Activated CD4-positive, alpha-beta T cell treated with anti-CD3 and anti-CD28 coated beads, Interleukin-2, amount 50 U/mL, for 1 hour (primary cell): Measurements from ENCODE around the gene RPL7A.
"Not testable (repeated sequence)": the region's sequence is repeated elsewhere in the genome, so short reads cannot be mapped to it uniquely, and the experiment has no call there.

ENCODE experiments used
- DNase-seq: peaks from one replicate; pipeline ENCODE4 v3.0.0-alpha.2; 2020

The RPL7A gene

GRCh38 chr9:133371261-133371711 is 23.3 kb downstream of the RPL7A start:
- DNase-seq: peak; percentile 65

GRCh38 chr9:133372144-133372543 is 24.1 kb downstream of the RPL7A start:
- no peak for DNase-seq

DNA sequence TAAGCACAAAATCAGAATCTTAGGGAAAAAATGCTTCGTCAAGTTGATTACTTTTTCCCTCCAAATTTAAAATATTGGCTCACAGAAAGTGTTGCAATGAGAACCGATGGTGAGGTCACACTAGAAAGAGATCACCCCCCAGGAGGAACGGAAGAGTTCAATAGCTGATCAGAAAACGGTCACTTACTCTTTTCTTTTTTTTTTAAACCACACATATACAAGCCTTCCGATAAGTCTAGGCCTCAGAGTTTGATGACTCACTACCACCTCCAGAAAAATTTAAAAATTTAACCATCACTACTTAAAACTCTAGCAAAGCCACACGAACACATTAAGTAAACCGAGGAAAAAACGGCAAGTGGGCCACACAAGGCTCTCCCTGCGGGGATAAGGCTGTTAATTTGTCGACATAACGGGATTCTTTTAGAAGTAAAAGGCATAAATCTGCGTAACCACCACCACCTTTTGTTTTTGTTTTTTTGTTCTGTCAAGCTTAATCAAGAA is 26.6 kb downstream of the RPL7A start:
- no peak for DNase-seq

GRCh38 chr9:133375116-133375723 is 27.2 kb downstream of the RPL7A start:
- DNase-seq: no peak

DNA sequence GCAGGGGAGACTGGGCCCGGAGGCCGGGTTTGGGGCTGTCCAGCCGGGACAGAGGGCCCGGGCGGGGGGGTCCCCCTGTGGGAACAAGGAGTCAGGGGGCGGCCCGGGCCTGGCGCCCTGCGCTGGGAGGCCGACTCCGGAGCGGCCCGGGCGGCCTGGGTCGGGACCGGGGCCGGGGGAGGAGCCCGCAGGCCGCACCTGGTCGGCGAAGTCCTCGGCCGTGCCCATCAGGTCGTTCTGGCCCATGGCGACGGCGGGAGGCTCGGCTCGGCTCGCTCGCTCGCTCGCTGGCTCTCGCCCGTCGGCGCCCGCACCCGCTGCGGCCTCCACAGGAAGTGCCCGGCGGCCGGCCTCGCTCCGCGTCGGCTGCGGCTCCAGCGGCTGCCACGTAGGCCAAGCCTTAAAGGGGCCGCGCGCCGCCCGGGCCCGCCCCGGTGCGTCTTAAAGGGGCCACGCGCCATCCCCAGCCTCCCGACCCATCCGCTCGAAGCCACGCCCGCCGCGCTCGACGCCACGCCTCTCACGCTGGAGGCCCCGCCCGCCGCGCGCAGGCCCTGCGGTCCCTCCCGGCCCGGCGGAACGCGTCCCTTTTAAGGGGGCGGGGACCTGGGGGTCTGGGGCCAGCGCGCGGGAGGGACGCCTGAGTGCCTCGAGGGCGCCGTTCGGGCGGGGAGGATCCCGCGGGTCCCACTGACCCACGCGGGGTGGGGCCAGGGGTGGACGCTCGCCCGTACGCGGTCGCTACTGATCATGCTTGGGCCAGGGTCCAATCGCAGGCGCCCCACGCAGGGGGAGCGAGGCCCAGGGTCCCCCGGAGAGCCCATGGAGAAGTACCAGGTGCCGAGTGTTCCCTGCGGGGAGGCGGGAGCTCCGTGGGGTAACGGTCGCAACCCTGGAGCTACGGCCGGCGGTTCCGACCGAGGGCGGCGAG is 28.0 kb downstream of the RPL7A start, which contains the start of the genes STKLD1 and SURF4:
STKLD1 (plus strand) TSS at position 643 of the 931 bp plus-strand sequence; CDS start at position 751, 108 bp downstream.
SURF4 (minus strand) TSS at position 337 of the 931 bp plus-strand sequence; CDS start at position 246, 91 bp downstream.
- peak; percentile 94 for DNase-seq

- DNase-seq: not testable (repeated sequence)
These were observed 29.3 kb downstream of the RPL7A start for GRCh38 chr9:133377280-133377679.

DNA sequence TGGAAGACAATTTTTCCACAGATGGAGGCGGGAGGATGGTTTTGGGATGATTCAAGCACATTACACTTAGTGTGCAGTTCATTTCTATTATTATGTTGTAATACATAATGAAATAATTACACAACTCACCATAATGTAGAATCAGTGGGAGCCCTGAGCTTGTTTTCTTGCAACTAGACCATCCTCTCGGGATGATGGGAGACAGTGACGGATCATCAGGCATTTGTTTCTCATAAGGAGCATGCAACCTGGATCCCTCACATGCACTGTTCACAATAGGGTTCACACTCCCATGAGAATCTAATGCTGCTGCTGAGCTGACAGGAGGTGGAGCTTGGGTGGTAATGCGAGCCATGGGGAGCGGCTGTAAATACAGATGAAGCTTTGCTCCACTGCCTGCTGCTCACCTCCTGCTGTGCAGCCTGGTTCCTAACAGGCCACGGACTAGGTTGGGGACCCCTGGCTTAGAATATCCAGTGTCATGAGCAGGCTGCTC is 29.8 kb downstream of the RPL7A start:
- no peak for DNase-seq

GRCh38 chr9:133378408-133378962 is 30.5 kb downstream of the RPL7A start:
- DNase-seq: no peak

- no peak for DNase-seq
These were observed 31.4 kb downstream of the RPL7A start for GRCh38 chr9:133379153-133380086.

DNA sequence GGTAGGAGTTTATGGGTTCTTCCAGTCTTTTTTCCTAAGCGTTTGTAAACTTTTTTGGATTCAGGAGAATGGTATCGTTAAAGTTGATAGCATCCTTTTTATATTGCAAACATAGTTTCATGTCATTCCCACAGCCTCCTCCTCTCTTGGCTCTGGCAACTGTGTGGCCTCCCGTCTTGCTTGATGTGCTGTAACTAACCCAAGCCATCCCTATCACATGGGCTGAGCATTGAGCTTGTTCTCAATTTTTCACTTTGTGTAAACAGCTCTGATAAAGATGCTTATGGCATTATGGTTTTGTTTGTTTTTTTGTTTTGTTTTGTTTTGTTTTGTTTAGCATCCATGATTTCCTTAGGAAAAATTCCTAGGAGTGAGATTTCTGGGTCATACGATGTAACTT is 32.7 kb downstream of the RPL7A start:
- DNase-seq: no peak

GRCh38 chr9:133382507-133383141 is 34.6 kb downstream of the RPL7A start:
- DNase-seq: no peak

DNA sequence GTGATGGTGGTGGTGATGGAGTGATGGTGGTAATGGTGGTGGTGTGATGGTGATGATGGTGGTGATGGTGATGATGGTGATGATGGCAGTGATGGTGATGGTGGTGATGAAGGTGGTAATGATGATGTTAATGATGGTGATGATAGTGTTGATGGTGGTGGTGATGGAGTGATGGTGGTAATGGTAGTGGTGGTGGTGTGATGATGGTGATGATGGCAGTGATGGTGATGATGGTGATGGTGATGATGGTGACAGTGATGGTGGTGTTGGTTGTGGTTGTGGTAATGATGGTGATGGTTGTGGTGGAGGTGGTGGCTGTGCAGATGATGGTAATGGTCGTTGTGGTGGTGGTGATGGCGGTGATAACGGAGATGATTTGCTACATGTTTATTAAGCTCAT is 35.4 kb downstream of the RPL7A start:
- DNase-seq: no peak

DNA sequence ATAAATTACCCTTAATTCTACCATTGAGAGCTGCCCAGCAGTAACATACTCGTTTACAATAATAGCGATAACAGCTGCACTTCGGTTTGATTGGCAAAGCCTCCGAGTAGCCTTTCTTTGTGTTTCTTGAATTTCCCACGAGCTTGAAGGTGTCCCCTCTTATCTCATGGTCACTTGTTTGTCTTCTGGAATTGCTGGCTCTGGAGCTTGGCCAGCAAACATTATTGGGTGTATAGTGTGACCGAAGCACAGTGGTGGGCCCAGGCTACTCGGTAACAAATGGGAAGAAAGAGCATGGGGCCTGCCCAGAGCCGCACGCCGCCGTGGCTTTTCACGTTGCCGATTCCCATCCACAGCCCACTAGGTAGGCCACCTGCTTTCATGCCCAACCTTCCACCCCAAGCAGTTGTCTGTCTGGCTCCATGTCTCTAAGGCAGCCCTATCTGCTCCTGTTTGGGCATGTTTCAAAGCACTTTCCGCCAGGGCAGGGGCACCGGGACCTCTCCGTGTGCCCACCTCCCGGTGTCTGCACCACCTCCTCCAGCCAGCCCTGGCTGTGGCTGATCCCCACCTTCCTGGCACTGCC is 36.8 kb downstream of the RPL7A start:
- no peak for DNase-seq

GRCh38 chr9:133385452-133385851 is 37.4 kb downstream of the RPL7A start:
- no peak for DNase-seq

DNA sequence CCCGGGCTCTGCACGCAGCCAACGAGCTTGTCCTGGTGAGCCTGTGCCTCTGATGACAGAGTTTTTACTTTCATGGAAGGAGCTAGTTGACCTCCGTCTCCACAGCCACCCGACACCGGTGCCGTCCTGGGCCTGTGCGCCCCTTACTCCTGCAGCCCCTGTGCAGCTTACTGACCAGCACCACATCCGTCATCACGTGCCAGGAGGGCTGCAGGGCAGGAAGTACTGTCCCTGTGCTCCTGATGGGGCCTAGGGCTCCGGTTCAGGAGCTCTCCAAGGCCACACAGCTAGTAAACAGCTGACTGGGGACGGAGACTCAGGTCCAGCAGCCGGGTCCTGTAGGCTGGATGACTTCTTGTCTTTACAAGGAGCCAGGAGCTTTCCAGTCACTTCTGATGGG is 38.3 kb downstream of the RPL7A start:
- DNase-seq: no peak

- DNase-seq: no peak
These were observed 39.7 kb downstream of the RPL7A start for GRCh38 chr9:133387680-133388079.

GRCh38 chr9:133389025-133389557 is 41.1 kb downstream of the RPL7A start:
- no peak for DNase-seq

- DNase-seq: no peak
These were observed 41.5 kb downstream of the RPL7A start for GRCh38 chr9:133389562-133389961.

DNA sequence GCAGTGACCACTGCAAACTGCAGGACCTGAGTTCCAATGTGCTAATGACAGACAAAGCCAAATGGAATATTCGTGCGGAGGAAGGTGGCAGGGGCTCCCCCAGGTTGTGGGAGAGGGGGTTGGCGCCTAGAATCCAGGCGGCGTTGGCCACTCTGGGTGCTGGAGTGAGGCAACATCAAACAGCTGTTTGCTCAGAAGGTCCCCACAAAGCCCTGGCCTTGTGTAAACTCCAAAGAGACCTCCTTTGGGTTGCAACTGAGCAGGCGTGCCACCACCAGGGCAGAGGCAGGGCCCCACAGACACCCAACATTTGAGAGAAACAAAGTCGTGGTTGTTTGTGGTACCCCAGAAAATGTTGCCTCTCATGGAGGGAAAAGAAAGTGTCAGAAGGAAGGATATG is 42.7 kb downstream of the RPL7A start:
- no peak for DNase-seq

DNA sequence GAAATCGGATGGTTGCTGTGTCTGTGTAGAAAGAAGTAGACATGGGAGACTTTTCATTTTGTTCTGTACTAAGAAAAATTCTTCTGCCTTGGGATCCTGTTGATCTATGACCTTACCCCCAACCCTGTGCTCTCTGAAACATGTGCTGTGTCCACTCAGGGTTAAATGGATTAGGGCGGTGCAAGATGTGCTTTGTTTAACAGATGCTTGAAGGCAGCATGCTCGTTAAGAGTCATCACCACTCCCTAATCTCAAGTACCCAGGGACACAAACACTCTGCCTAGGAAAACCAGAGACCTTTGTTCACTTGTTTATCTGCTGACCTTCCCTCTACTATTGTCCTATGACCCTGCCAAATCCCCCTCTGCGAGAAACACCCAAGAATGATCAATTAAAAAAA is 43.4 kb downstream of the RPL7A start:
- DNase-seq: not testable (repeated sequence)

- DNase-seq: not testable (repeated sequence)
These were observed 44.3 kb downstream of the RPL7A start for GRCh38 chr9:133392308-133392707.
